MM.1S (cell line): Measurements from ENCODE around the gene MYMX.
A peak's percentile ranks its signal among the peaks of the same experiment; 100 is the strongest.

Source experiments
- DNase-seq: peaks from one replicate; pipeline ENCODE4 v3.0.0-alpha.2; 2015
- H2AFZ ChIP-seq: fragments of 300-600 bp; sonication (generic); 2 replicates; pipeline ENCODE4 v1.6.0; 2016; ENCODE audit warnings: antibody characterized with exemption, low read length
- H3F3A ChIP-seq: fragments of 300-600 bp; sonication (generic); 2 replicates; pipeline ENCODE4 v1.6.1; 2016; ENCODE audit warnings: mild to moderate bottlenecking, antibody characterized with exemption, low read length, moderate library complexity, mixed read lengths; ENCODE audit not compliant: insufficient read depth
- H3K27ac ChIP-seq: fragments of 300-600 bp; sonication (generic); 2 replicates; pipeline ENCODE4 v1.5.1; 2016; ENCODE audit warnings: mild to moderate bottlenecking, low read length
- H3K27me3 ChIP-seq: fragments of 300-600 bp; sonication (generic); replicated peaks from 2 replicates; pipeline ENCODE4 v1.6.0; 2016; ENCODE audit warnings: low read length; ENCODE audit not compliant: insufficient read depth
- H3K36me3 ChIP-seq: fragments of 300-600 bp; sonication (generic); replicated peaks from 2 replicates; pipeline ENCODE4 v1.6.1; 2016; ENCODE audit warnings: mild to moderate bottlenecking, low read length, mixed read lengths; ENCODE audit not compliant: insufficient read depth
- H3K4me1 ChIP-seq: fragments of 300-600 bp; sonication (generic); 2 replicates; pipeline ENCODE4 v1.6.1; 2016; ENCODE audit warnings: low read length, mixed read lengths
- H3K4me2 ChIP-seq: fragments of 300-600 bp; sonication (generic); 2 replicates; pipeline ENCODE4 v1.6.0; 2016; ENCODE audit warnings: low read depth, low read length
- H3K4me3 ChIP-seq: fragments of 300-600 bp; sonication (generic); 2 replicates; pipeline ENCODE4 v1.5.1; 2016; ENCODE audit warnings: low read length, mixed read lengths
- H3K79me2 ChIP-seq: fragments of 300-600 bp; sonication (generic); 2 replicates; pipeline ENCODE4 v1.6.1; 2016; ENCODE audit warnings: mixed run types, low read length, mixed read lengths
- H3K9ac ChIP-seq: fragments of 300-600 bp; sonication (generic); 2 replicates; pipeline ENCODE4 v1.6.1; 2016; ENCODE audit warnings: low read length, mixed read lengths
- H3K9me2 ChIP-seq: fragments of 300-600 bp; sonication (generic); replicated peaks from 2 replicates; pipeline ENCODE4 v1.6.1; 2016; ENCODE audit warnings: mild to moderate bottlenecking, low read length, mixed read lengths; ENCODE audit not compliant: insufficient read depth
- H3K9me3 ChIP-seq: fragments of 300-600 bp; sonication (generic); replicated peaks from 2 replicates; pipeline ENCODE4 v1.6.1; 2016; ENCODE audit warnings: mild to moderate bottlenecking, low read length, mixed read lengths; ENCODE audit not compliant: insufficient read depth
- H4K20me1 ChIP-seq: fragments of 300-600 bp; sonication (generic); 2 replicates; pipeline ENCODE4 v1.6.1; 2016; ENCODE audit warnings: mild to moderate bottlenecking, low read length, moderate library complexity, mixed read lengths; ENCODE audit not compliant: insufficient read depth
- CTCF ChIP-seq: fragments of 300-600 bp; sonication (generic); IDR thresholded peaks from 2 replicates; pipeline ENCODE4 v1.5.1; 2016; ENCODE audit warnings: antibody characterized with exemption, low read length, mixed read lengths
- EZH2 ChIP-seq: fragments of 300-600 bp; sonication (generic); optimal IDR thresholded peaks from 2 replicates; pipeline ENCODE3; 2017; ENCODE audit warnings: low read depth, mild to moderate bottlenecking, antibody characterized with exemption, low read length, mixed read lengths
- EZH2phosphoT487 ChIP-seq: fragments of 300-600 bp; sonication (generic); IDR thresholded peaks from 2 replicates; pipeline ENCODE4 v1.6.1; 2018; ENCODE audit warnings: antibody characterized with exemption, low read length

Gene MYMX

GRCh38 chr6:44235269-44235668, 18.5 kb downstream of the MYMX start:
- no peak overlapping the region for H2AFZ ChIP-seq
- H3K27ac ChIP-seq, result no peak overlapping the region

GRCh38 chr6:44235891-44236516, 19.3 kb downstream of the MYMX start:
- Histone ChIP-seq H3K9me2 (no peaks in the 10 kb centered on the region), H3K4me1 (peaks cover 5% of the 10 kb centered on the region), H3K27ac (no peak overlapping the region), H3K36me3 (no peaks in the 10 kb centered on the region; the same call in 1 of the 2 replicates), H3K4me3 (no peak overlapping the region), H3K9me3 (no peaks in the 10 kb centered on the region), H3F3A (0 out of 2 replicates have a peak, but pooled peaks cover 7% of the 10 kb centered on the region), H2AFZ (no peak overlapping the region), H3K27me3 (no peaks in the 10 kb centered on the region), H4K20me1 (no peaks in the 10 kb centered on the region), H3K79me2 (no peaks in the 10 kb centered on the region), H3K4me2 (no peak overlapping the region), H3K9ac (no peak overlapping the region)
- DNase-seq, result no peak
- TF ChIP-seq EZH2phosphoT487 (no peak), EZH2 (no peak), CTCF (no peak)

More at GRCh38 chr6:44235269-44235668, 18.5 kb downstream of the MYMX start:
- H3K9me2 ChIP-seq, result no peaks in the 10 kb centered on the region
- H3K4me2 ChIP-seq, result no peak overlapping the region
- H3K9me3 ChIP-seq, result no peaks in the 10 kb centered on the region
- no peaks in the 10 kb centered on the region for H3K79me2 ChIP-seq
- DNase-seq, result no peak
- TF ChIP-seq CTCF, result no peak
- TF ChIP-seq EZH2phosphoT487, result no peak
- H3K9ac ChIP-seq, result no peak overlapping the region
- no peaks in the 10 kb centered on the region for H4K20me1 ChIP-seq
- no peak overlapping the region for H3K4me3 ChIP-seq
- no peaks in the 10 kb centered on the region; the same call in 1 of the 2 replicates for H3K36me3 ChIP-seq
- H3F3A ChIP-seq, result 0 out of 2 replicates have a peak, but pooled peaks cover 7% of the 10 kb centered on the region
- H3K4me1 ChIP-seq, result peaks cover 5% of the 10 kb centered on the region
- H3K27me3 ChIP-seq, result no peaks in the 10 kb centered on the region

GRCh38 chr6:44237021-44237812, 20.5 kb downstream of the MYMX start:
- Histone ChIP-seq H3F3A (0 out of 2 replicates have a peak, but pooled peaks cover 7% of the 10 kb centered on the region), H3K4me1 (peaks cover 5% of the 10 kb centered on the region), H3K27me3 (no peaks in the 10 kb centered on the region), H2AFZ (peak overlapping the region; percentile 73), H3K79me2 (no peaks in the 10 kb centered on the region), H3K4me3 (peak overlapping the region; percentile 76), H4K20me1 (no peaks in the 10 kb centered on the region), H3K4me2 (peak overlapping the region; percentile 77), H3K27ac (peak overlapping the region; percentile 42; the same call in 1 of the 2 replicates), H3K9me2 (no peaks in the 10 kb centered on the region), H3K9ac (peak overlapping the region; percentile 78), H3K9me3 (no peaks in the 10 kb centered on the region), H3K36me3 (no peaks in the 10 kb centered on the region)
- DNase-seq, result peak; percentile 78
- TF ChIP-seq EZH2phosphoT487 (no peak), EZH2 (no peak)
